Measurements from ENCODE around the gene TXNDC2.

TXNDC2 gene

DNA sequence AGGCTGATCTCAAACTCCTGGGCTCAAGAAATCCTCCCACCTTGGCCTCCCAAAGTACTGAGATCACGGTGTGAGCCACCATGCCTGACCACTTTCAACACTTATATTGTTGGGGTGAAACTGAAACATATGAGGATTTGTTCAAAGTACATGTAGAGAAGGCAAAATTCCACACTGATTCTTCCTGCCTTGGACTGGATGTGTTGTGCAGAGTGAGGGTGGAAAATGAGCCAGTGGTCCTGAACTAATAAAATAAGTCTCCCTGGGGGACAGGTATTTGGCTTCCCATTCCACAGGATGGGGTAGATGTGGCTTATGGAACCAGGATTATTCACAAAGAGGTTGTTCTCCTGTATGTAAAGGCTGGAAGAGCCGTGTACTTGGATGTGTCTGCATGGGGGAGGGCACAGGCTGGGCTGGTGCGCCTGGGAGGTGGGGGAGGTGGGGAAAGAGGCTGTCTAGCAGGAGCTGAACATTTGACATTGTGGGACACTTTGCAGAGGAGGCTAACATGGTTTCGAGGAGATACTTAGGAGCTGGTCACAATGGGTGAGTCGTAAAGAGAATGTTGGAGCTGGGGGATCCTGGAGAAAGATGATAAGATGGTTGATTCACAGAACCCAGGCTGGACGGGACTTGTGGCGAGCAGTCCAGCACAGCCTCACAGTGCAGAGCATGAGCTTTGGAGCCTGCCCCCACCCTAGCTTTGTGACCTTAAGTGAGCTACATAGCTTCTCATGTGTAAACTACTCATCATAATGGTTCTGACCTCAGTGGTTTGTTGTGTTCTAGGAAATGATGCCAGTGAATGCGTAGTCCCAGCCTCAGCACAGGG lies at the start of gene TXNDC2:
TXNDC2 (plus strand) TSS at position 804 of the 835 bp plus-strand sequence. CDS start 708 bp downstream, outside the sequence.
- TF ChIP-seq, protein P1, sequence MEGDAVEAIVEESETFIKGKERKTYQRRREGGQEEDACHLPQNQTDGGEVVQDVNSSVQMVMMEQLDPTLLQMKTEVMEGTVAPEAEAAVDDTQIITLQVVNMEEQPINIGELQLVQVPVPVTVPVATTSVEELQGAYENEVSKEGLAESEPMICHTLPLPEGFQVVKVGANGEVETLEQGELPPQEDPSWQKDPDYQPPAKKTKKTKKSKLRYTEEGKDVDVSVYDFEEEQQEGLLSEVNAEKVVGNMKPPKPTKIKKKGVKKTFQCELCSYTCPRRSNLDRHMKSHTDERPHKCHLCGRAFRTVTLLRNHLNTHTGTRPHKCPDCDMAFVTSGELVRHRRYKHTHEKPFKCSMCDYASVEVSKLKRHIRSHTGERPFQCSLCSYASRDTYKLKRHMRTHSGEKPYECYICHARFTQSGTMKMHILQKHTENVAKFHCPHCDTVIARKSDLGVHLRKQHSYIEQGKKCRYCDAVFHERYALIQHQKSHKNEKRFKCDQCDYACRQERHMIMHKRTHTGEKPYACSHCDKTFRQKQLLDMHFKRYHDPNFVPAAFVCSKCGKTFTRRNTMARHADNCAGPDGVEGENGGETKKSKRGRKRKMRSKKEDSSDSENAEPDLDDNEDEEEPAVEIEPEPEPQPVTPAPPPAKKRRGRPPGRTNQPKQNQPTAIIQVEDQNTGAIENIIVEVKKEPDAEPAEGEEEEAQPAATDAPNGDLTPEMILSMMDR (IDR thresholded peaks at IDR 0.05; ENCODE audit: borderline replicate concordance, control extremely low read depth, extremely low read depth, insufficient read depth, missing control alignments): no peak
- in situ Hi-C loops (cut with MboI; ENCODE audit: low sequenced_read_pairs, unreplicated experiment): no loop called here
- DNase-seq (ENCODE audit: low spot score): no peak

DNA sequence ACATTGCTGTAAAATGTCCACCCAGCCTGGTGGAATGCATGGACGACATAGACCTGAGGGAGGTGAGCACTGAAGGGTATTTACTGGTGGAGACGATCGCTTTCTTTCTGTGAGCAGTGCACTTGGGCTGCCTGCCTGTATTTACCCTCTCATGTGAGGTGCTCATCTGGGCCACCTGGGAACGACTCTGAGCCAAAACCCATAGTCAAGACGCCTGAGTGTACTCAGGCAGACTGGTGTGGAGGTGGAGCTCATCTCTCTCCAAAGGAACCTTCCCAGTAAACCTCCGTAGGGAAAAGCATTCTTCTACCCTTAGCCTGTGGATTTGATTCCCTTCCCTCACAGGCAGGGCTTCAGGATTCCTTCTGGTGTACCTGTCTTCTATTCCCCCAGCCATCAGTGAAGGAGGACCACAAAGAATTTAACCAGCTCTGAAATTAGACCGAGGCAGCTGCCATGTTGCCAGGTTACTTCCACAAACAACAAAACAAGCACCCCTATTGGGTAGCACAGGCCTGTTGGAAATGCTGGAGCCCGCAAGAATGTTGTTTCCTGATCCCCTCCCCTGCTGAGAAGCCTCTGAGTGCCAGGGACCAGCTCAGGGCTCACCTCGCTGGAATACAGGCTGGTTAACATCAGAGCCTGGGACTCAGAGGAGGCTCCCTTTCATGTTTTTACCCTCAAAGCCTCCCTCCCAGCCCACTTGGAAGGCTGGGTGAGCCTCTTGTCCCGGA lies 47.5 kb upstream of the TXNDC2 start:
- TF ChIP-seq, protein P1 (IDR thresholded peaks at IDR 0.05; ENCODE audit: borderline replicate concordance, control extremely low read depth, extremely low read depth, insufficient read depth, missing control alignments): no peak
- in situ Hi-C loops (cut with MboI; ENCODE audit: low sequenced_read_pairs, unreplicated experiment): no loop called here
- no peak for DNase-seq (ENCODE audit: low spot score)

DNA sequence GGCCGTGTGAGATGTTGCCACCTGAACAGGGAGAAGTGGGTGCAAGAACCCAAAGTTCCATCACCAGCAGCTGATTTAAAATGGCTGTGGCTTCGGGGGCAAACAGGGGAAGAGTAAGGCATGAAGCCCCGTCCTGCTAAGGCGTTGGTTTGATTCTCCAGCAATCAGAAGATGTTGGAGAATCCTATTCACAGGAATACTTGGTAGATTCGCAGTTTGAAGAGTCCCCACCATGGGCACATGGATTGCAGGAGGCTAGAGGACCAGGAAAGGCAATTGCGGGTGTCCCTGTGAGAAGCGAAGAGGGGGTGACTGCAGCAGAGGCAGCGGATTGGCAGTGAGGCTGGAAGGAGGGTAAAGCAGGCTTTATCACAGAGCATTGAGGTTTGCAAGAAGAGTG lies 46.6 kb upstream of the TXNDC2 start:
- TF ChIP-seq, protein P1 (IDR thresholded peaks at IDR 0.05; ENCODE audit: borderline replicate concordance, control extremely low read depth, extremely low read depth, insufficient read depth, missing control alignments): no peak
- no peak for DNase-seq (ENCODE audit: low spot score)
- in situ Hi-C loops (cut with MboI; ENCODE audit: low sequenced_read_pairs, unreplicated experiment): no loop called here

DNA sequence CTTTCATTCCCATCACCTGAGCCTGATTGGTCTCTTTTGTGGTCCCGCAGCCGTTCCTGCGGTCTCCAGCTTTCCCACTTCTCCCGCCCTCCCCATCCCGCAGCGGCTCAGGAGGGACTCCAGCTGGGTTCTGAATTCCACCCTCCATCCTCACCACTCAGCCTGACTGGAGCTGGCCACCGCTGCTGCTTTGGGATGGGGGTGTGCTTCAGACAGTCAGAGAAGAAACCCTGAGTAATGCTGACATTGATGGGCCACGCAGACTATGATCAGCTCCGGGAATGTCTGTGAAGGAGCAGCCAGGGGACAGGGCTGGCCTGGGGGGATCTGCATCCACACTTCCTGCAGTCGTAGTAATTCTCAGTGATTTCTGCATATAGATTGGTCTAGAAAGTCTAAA lies 45.9 kb upstream of the TXNDC2 start:
- TF ChIP-seq, protein P1 (IDR thresholded peaks at IDR 0.05; ENCODE audit: borderline replicate concordance, control extremely low read depth, extremely low read depth, insufficient read depth, missing control alignments): no peak
- in situ Hi-C loops (cut with MboI; ENCODE audit: low sequenced_read_pairs, unreplicated experiment): no loop called here
- no peak for DNase-seq (ENCODE audit: low spot score)

DNA sequence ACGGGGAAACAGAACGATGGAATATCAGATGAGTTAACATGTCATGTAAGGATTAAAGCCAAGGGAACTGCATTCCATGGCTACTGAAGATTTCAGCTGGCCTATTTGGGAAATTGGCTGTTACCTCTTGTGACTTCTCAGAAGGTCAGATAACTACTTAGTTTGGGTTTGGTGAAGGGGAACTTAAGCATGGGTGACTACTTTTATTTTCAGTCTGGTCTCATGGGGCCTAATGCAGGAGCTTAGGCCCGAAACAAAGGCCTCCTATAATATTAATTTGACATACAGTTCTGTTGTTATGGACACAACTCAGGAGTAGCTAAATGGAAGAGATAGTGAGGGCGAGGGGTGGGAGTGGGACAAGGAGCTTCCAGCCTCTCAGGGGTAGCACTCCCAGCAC lies 44.0 kb upstream of the TXNDC2 start:
- TF ChIP-seq, protein P1 (IDR thresholded peaks at IDR 0.05; ENCODE audit: borderline replicate concordance, control extremely low read depth, extremely low read depth, insufficient read depth, missing control alignments): no peak
- in situ Hi-C loops (cut with MboI; ENCODE audit: low sequenced_read_pairs, unreplicated experiment): no loop called here
- DNase-seq (ENCODE audit: low spot score): no peak

DNA sequence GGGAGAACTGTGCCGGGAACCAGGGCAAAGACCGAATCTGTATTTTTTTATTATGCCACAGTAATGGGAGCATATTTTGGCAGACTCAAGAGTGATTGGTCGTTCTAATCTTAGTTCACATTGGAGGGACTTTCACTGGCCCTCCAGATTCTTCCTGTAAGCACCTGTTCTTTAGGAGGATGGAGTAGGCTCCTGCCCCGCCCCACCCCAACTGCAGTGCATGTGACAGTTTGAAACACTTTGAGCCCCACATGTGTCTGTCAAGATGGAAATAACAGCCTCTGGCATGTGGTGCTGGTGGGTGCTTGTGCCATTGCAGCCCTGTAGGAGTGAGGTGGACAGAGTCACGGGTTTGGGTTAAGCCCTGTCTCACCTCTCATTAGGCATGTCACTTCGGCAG lies 43.3 kb upstream of the TXNDC2 start:
- DNase-seq (ENCODE audit: low spot score): no peak
- TF ChIP-seq, protein P1 (IDR thresholded peaks at IDR 0.05; ENCODE audit: borderline replicate concordance, control extremely low read depth, extremely low read depth, insufficient read depth, missing control alignments): no peak
- in situ Hi-C loops (cut with MboI; ENCODE audit: low sequenced_read_pairs, unreplicated experiment): no loop called here

All from GM13976 (cell line).